HG02610 (cell line): Measurements from ENCODE around the gene DTNB.
"Not testable (repeated sequence)": the region's sequence is repeated elsewhere in the genome, so short reads cannot be mapped to it uniquely, and the experiment has no call there.

Experiments used
- ATAC-seq: cut with Tn5 transposase; IDR thresholded peaks from one replicate; pipeline ENCODE4 v1.9.1; 2021; ENCODE audit warnings: mild to moderate bottlenecking, moderate library complexity; ENCODE audit not compliant: unreplicated experiment

The DTNB gene

DNA sequence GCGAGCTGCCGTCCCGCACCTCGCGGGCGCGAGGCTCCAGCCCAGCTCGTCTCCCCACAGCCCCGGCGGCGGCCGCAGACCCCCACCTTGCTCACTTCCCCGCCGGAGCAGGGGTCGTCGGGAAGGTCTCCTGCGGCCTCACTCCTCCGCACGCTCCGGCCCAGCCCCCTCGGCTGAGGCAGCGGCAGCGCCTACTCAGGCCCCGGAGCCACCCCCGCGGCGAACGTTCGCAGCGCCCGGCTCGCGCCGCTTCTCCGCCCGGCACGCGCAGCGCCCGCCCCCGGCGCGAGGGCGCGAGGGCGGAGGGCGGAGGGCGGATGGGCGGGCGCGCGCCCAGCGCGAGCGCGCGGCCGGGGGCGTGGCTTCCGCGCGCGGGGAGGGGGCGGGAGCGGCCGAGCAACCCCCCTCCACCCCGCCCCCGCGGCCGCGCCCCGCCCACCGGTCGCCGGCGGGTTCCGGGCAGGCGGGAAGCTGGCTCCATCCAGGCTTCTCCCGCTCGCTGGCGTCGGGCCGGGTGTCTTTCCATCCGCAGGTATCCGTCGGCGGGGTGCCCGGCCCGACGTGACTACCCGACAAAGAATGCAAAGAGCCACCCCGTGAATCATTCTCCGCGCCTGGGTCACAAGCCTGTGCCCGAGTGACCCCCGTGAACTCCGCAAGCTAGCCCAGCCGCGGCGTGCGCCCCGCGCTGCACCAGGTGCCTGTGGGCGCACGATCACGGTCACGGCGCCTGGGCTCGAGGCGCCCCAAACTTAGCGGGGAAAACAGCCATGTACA lies at the start of gene DTNB:
TSS of gene DTNB (minus strand) at position 278 of the 777 bp plus-strand sequence. CDS start 20,917 bp downstream, outside the sequence.
- peak; percentile 66 for ATAC-seq

DNA sequence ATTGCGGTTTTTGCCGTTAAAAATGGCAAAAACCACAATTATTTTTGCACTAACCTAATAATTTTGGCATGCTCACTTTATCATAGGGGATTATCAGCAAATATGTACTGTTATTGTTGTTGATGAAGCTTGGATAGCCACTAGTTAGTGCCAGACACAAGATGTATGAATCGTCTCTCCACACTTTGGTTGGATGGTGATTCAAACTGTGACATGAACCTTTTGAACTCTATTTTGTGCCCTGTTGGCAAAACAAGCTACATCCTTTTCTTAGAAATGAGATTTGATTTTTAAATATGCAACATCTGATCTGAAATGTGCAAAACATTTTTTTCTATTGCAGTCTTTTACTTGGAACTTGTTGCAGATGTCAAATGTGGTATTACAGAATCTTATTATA lies 48.8 kb upstream of the DTNB start:
- no peak for ATAC-seq

DNA sequence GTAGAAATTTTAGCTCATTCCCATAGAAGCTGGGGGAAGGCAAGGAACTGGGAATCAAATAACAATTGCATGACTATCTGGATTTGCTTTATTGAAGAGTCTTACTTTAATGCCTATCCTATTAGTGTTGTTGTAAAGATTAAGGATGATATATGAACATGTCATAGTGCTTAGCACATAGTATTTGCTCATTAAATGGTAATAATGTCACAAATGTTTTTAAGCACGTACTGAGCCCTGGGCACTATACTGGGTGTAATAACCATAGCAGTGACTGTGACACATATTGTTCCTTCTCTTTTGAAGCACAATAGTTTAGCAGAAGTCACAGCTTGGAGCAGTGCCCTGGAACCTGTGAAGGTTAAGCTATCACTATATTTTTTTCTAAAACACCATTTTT lies 47.2 kb upstream of the DTNB start:
- ATAC-seq: no peak

DNA sequence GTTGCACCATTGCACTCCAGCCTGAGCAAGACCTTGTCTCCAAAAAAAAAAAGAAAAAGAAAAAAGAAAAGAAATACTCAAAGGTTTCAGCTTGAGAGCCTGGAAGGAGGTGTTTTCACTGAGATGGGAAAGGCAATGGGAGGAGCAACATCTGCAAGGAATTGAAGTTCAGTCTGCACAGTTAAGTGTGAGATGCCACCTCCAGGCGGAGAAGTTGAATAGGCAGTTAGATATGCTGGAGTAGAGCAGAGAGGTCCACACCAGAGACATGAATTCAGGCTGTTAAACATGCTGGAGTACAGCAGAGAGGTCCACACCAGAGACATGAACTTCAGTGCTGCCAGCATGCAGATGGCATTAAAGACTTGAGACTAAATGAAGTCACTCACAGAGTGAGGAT lies 41.4 kb upstream of the DTNB start:
- ATAC-seq: no peak

DNA sequence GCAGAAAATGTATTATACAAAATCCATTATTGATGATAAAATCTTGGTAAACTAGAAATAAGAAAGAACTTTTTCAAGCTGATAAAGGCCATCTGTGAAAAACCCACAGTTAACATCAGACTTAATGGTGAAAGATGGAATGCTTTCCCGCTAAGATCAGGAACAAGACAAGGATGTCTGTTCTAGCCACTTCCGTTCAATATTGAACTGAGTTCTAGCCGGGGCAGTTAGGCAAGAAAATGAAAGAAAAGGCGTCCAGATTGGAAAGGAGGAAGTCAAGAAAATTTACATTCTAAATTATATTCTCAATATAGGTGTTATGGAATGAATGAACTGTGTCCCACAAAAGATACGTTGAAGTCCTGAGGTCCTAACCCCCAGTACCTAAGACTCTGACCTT lies 39.1 kb upstream of the DTNB start:
- no peak for ATAC-seq

DNA sequence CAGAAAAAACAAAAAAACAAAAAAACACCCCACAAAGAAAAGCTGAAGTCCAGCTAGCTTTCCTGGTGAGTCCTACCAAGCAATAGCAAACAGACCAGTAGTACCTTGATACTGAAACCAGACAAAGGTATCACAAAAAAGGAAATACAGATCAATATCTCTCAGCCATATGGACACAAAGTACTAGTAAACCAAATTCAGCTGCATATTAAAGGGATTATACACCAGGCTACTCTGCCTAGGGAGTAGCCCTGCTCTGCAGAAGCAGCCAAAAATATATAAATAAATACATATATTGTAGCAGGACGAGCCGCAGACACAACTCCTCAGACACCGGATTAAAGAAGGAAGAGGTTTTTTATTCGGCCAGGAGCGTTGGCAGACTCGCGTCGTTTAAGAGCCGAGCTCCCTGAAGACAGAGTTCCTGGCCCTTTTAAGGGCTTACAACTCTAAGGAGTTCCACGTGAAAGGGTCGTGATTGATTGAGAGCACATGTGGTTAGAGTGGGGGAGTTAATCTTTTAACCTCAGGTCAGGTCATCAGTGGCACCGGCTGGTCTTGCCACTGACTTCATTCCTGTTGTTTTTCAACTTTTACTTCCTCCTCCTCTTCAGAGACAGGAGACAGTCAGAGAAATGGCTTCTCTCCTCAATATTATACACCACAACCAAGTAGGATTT lies 38.4 kb upstream of the DTNB start:
- ATAC-seq: no peak

DNA sequence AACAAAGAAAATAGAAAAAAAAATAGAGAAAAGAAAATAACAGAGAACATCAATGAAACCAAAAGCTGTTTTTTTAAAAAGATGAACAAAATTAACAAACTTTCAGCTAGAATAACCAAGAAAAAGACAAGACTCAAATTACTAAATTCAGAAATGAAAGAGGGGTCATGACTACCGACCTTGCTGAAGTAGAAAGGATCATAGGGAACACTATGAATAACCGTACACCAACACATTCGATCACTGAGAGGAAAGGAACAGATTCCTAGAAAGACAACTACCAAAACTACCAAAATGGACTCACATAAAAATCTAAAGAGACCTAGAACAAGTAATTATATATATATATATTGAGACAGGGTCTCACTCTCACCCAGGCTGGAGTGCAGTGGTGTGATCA lies 37.4 kb upstream of the DTNB start:
- no peak for ATAC-seq

DNA sequence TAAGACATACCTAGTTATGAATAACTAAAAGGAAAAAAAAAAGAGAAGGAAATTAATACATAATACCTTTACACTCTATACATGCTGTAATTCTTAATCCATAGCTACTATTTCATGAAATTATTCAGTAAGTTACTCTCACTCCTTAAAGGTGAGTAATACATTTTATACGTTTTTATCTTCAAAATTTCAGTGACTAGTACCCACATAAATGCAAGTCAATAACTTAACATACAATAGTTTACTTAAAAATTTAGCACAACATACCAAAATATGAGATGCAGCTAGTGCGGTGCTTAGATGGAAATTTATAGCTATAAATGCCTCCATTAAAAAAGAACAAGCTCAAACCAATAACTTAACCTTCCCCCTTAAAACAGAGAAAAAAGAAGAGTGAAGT lies 36.0 kb upstream of the DTNB start:
- ATAC-seq: no peak

DNA sequence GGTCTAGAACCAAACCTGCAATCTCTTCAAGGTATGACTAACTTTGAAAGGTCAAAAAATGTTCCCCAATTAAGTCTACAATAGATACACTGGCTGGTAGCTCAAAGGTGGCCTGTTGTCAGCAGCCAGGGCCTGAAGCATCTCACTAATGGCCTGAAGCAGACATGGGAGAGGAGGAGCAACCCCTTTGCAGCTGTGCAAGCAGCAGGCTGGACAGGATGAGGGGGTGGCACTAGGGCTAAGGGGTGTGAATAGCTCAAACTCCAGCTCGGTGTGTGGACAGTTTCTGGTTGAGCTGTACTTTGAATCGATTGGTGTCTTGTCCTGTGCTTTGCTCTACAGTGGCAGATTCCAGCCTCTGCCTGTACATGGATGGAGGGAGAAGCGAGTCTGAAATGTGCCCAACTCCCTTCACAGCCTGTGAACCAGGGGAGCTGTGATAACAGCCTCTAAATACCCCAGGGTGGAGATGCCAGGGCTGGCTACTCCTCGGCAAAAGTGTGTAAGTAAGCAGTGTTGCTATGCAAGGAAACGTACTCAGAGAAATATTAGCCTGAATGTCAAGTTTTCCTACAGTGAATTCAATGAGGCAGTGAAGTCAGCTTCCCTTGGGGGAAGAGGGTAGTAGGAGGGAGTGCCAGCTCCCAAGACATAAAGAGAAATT lies 34.7 kb upstream of the DTNB start:
- ATAC-seq: no peak

DNA sequence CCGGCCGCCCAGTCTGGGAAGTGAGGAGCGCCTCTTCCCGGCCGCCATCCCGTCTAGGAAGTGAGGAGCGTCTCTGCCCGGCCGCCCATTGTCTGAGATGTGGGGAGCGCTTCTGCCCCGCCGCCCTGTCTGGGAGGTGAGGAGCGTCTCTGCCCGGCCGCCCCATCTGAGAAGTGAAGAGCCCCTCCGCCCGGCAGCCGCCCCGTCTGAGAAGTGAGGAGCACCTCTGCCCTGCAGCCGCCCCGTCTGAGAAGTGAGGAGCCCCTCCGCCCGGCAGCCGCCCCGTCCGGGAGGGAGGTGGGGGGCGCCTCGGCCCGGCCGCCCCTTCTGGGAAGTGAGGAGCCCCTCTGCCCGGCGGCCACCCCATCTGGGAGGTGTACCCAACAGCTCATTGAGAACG lies 32.2 kb upstream of the DTNB start:
- not testable (repeated sequence) for ATAC-seq

DNA sequence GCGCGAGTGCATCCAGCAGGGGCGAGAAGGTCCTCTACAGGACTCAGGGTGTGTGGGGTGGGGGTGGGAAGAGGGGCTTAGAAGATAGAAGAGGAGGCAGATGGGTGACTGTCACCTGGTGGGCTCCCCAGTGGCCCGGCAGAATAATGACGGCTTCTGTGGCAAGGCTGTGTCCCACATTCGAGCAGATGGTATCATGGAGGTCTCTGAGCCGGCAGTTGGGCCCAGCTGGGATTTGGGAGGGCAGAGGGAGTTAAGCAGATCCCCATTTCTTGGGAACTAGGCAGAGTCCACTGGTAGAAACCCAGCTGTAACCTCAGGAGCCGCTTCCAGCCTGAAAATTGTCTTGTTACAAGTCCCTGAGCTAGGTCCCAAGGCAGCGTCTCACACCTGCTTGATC lies 28.4 kb upstream of the DTNB start:
- ATAC-seq: no peak

DNA sequence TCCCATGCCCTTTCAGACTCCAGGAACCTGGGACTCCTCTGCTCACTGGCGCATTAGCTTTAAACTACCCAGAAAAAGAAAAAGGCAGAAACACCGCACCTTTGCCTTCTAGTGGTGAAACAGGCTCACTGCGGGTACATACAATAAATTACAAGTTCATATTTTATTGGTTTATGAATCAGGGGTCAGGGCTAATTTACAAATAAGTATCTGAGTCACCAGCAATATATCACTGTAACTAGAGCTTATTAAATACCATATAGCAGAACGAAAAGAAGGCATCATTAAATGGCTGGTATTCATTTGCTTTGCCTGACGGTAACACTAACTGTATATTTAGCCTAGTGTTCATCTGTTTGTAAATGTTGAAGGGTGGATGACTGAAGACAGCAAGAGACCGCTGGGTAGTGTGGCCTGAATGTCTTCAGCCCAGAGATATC lies 26.9 kb upstream of the DTNB start:
- ATAC-seq: no peak

DNA sequence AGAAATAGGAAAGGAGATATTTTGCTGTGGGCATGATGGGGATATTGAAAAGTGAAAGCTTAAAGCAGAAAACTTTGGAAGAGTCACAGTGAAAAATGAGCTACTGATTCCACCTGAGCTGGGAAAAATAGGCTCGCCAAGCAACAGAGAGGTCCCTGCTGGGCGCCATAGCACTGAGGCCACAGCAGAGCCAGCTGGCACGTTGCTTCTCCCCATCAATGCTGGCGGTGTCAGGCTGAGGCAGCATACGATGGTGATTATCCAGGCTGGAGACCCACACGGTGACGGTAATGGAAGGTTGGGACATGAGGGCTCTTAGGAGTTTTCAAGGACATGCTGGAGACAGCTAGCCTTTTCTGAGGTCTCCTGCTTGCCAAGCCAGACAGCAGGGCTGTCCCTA lies 25.8 kb upstream of the DTNB start:
- no peak for ATAC-seq

DNA sequence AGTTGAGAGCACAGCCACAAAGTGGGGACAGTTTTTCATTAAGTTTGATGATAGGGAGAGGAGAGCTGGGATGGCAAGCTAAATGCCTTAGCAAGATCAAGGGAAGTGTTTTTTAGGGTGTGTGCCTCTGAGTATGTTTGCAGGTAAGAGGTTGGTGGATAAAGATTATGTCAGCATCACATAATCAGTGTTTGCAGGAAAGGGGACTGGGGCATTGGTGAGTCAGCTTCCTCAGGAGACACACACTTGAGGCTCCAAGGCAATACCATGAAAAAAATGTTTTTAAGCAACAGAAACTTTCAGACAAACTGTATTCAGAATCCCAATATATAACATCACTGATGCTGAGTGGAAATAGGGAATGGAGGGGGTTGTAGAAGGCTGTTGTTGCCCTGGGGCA lies 25.4 kb upstream of the DTNB start:
- no peak for ATAC-seq

DNA sequence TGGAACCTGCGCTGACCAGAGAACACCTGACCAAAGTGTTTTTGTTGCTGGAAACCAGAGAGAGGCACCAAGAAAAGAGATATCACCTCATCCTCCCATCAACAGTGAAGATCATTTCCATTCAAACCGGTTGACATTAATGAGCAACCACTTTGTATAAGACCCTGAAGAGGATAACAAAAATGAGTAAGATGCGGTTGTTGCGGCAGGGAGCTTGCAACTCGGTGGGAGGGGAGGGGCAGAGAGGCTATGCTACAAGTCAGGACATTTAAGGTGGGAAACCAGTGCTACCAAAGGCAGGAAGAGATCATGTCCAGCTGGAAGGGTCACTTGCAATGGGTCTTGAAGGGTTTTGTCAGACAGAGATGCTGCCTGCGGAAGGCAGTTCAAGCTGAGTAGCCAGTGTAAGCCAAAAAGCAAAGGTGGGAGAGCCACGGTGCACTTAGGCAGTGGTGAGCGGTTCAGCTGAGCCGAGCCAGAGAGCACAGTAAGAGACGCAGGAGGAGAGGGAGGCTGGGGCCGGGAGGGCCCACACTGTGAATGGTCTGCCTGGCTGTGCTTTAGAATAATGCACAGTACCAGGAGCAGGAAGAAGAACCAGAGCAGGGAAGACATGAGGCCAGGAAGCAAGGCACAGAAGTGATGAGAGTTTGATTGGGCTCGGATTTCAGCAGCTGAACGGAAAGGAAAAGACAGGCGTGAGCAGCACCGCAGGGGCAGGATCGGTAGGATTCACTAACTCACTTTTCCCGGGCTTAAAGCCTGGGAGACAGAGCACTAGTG lies 24.4 kb upstream of the DTNB start:
- no peak for ATAC-seq

DNA sequence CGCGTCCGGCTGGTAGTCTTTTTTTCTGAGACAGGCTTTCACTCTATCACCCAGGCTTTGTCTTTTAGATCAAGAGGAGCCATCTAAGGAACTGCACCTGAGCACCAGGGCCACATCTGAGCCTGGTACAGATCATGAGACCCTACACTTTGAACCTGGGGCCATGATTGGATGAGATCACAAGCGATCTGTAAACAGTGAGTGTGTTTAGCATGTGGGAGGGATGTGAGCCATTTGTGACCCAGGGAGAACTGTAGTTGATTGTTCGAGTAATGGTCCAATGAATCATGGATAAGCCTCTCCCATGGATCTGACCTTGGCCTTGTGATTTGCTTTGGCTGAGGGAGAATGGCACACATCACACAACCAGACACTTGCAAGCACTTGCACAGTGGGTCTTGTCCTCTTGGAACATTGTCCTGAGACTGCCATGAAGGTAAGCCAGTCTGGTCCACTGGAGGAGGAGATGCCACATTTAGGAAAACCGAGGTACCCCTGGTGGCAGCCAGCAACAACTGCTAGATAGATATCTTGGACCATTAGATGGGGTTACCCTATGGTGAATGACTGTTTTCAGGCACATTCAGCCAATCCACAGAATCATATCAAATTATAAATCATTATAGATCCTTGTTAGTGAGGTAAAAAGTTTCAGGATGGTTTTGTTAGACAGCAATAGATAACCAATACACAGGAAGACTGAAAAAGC lies 19.5 kb upstream of the DTNB start:
- ATAC-seq: no peak

DNA sequence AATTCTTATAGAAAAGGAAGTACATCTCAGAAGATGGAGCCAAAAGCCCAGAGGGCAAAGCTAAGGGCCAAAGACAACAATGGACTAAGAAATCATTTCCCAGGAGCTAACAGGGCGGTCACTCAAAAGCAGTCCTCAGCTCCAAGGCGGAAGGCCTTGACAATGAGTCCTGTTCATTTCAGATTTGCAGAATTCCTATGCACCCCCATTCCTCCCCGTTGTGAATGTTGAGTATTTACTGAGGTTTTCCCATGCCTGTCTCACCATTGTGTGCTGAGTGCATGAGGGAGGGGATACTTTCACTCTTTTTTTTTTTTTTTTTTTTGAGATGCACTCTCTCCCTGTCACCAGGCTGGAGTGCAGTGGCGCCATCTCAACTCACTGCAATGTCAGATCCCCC lies 18.8 kb upstream of the DTNB start:
- no peak for ATAC-seq

DNA sequence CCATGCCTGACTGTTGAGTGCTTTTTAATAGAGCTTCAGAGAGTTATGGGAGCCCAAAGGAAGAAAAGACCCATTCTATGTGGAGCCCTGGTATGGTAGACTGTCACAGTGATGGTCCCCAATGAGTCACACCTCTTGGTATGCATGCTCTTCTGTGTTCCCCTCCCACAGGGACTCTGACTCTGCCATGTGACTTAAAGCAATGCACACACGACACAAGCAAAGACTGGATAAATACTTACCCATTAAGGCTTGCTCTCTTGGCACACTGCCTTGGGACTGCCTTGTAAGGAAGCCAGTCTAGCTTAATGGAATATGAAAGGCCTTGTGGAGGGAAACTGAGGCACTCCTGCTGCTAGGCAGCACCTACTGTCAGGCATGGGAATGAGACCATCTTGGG lies 16.7 kb upstream of the DTNB start:
- ATAC-seq: no peak

DNA sequence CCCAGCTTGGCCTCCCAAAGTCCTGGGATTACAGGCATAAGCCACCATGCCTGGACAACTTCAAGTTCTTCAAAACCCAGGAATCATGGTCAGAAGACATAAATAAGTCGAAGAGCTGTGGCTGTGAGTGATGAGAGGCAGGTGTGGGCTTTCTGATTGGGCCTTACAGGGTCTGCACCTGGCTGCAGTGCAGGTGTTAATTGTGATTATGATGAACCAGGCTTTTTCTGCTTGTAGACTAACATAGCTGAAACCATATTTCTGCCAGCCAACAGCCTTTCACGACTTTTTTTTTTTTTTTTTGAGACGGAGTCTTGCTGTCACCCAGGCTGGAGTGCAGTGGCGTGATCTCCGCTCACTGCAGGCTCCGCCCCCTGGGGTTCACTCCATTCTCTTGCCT lies 14.9 kb upstream of the DTNB start:
- no peak for ATAC-seq

DNA sequence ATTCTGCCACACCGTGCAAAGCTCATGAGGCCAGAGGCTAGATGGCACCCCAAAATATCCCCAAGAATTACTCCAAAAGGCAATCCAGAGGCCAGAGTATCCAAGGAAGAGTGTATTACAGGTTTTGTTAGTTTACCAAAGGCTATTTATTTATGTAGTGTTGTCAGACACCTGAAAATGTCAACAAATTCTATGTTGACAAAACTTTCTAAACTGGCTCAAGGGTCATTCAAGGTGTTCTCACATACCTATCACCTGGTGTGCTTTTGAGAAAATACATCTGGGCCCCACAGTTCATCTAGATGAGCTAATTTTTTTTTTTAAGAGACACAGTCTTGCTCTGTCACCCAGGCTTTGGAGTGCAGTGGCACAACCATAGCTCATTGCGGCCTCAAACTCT lies 12.4 kb upstream of the DTNB start:
- ATAC-seq: no peak
